SHP77 treated with DMSO at 0.1 percent for 48 hours (cell line): ENCODE data around the gene ZRANB2.
A peak's percentile ranks its signal among the peaks of the same experiment; 100 is the strongest.

Experiments
- DNase-seq: peaks from one replicate; lab custom pipeline; 2025; lab: John Stamatoyannopoulos, UW

Gene ZRANB2

DNA sequence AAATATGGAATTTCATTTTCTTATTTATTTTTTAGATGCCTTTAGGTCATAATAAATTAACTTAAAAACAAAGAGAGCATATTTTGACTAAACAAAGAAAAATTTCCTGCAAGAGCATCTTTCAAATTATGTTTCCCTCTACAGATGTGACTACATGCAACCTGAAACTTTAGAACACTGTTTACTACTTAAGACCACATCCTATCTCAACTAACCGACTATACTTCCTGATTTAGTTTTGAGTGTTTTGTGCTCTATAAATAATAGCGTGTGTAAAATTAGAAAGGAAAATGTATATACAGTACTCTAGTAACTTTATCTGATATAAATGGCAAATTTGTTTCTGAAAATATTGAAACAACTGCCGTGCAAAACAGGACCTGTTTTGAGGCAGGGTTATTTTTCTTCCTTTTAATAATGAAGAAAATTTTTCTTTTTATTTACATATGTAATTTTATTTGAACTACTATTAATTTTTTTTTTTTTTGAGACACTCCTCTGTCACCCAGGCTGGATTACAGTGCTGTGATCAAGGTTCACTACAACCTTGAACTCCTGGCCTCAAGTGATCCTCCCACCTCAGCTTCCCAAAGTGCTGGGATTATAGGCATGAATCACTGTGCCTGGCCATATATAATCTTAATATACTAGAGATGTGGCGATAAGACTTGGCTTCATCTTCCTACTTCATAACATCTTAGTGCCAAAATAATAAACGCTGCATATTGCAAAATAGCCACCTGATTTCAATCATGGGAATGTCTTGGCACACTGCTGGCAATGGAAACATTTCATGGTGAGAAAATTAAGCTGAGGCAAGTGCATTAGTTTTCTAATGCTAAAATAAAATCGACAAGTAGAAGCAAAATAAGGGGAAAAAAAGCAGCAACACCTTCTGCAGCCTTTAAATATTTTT is 12.3 kb downstream of the ZRANB2 start:
- DNase-seq, result no peak

DNA sequence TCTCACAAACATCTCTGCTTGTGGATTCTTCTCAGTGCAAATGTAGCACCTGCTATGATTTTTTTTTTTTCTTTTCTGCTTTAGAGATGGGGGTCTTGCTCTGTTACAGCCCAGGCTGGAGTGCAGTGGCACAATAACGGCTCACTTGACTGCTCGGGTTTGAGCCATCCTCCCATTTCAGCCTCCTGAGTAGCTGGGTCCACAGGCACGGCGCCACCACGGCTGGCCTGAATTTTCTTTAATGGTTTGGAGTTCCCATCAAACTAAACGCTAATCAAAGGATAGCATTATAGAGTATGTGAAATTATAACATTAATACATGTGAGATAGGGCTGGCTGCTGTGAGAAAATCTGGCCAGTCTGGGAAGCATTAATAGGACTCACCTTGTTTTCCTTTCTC is 26.0 kb downstream of the ZRANB2 start:
- no peak for DNase-seq

DNA sequence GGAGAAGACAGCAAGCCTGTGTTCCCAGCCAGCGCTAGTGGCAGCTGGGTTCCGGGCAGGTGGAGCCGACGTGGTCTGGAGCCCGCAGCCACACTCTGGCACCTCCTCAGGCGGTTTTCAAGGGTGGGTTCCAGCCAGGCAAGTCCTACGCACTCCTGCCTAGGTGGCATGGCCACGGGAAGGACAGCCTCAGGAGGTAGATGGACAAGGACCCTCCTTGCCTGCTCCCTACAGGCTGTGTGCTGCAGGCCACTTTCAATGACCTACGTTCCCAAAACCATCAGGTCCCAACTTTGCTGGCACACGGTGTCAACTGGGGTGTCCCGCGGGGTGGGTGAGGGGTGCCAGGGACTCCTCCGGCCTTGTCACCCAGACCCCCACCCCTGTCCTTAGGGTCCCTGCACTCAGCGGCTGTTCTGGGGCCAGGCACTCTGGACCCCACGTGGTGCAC is 26.5 kb downstream of the ZRANB2 start:
- no peak for DNase-seq

DNA sequence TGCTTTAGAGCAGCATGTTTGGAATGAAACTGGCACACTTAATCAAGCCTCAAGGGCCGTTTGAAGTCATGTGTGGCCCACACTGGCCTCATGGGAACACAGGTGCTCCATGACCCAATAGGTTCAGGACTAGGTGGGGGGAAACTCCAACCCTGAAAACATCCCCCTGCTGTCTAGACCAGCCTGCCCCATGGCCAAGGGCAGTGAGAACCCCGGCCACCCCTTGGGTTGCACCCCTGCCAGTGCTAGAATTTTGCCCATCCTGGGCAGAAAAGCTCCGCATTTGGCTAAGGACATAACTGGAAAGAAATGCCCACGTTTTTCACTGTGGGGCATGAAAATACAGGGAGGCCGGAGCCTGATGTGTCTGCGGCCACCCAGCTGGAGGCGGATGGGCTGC is 27.1 kb downstream of the ZRANB2 start:
- DNase-seq, result no peak

DNA sequence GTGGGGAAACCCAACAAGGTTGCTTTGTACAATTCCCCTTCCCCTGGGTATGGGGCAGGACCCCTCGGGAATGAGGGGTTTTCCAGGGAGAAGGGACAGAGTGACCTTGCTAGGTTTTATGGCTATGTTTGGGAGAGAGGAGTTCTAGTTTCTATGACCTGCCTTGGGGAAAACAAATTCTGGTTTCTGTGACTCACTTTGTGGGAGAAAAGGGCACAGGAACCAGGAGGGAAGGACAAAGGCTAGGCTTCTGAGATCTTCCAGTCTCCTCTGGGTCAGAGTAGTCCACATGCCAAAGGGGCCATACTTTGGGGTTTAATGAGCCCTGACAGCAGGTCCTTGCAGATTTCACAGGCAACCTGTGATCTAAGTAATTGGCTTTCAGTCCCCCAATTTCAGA is 27.7 kb downstream of the ZRANB2 start:
- DNase-seq, result no peak

DNA sequence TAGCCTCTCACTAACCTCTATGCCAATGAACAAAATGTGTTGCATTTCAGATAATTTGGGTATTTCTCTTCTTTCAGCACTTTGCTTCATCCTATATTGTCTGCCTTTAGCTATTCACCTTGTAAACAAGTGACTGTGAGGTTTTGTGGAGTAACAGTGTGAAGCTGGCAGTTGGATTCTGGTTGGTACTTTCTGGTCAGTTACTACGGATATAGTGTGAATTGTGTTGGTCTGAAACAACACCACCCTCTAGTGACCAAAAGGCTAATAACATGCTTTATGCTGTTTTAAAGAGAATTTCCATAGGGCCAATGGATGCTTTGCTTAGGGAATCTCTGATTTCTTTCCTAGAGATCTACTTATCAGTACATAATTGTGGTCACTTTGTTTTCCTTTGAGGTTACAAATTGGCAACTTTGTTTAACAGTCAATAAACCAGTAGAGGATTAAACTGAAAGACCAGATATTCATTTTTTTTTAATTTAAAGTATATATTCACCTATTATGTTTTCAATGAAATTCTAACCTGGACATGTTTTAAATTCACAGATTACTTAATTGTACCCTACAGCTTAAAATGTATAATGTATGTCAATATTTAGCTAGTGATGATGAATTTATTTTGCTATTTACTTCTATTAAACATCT is 30.8 kb downstream of the ZRANB2 start:
- DNase-seq, result peak; percentile 53

DNA sequence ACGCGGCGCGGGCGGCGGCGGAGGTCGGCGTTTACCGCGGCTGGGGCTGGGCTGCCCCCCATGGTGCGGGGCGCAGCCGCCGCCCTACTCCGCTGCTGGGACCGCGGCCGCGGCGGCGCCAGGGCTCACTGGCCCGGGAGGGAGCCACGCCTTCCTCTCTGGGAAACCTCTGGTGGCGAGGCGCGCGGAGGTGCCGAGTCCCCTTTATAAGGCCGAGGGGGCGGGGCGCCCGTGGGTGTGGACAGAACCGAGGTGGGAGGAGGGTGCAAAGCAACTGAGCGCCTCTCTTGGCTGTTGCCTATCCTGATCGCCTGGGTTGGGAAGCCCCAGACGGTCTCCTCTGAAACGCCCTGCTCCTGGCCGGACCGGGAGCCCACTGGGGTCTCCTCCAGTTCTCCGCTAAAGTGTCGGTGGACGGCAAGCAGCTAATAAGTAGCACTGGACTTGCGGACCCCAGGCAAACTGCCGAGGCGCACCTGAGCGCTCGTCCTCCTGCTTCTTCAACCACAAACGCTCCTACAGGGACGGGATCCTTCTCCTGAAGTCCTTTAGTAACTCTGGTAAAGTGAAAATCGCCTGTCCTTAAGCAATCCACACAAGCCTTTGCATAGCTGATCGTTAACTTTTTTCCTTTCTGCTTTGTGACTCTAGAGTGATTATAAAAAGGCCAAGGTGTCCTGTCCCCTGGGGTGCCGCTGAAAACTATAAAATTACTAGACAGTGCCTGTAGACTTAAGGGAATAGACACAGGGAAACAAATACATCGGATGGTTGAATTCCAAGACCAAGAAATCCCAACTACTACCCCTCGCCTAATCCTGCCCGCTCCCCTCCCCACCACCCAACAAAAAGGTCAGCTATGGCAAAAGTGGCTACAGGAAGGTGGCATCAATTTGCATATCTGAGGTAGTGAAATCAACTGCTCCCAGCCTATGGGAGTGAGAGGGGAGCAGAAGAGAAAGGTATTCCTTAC is 32.9 kb downstream of the ZRANB2 start, which contains the start of gene PTGER3:
Gene PTGER3 (minus strand): TSS at position 182 of the 973 bp plus-strand sequence. CDS start 239 bp downstream, outside the sequence.
- DNase-seq, result no peak

DNA sequence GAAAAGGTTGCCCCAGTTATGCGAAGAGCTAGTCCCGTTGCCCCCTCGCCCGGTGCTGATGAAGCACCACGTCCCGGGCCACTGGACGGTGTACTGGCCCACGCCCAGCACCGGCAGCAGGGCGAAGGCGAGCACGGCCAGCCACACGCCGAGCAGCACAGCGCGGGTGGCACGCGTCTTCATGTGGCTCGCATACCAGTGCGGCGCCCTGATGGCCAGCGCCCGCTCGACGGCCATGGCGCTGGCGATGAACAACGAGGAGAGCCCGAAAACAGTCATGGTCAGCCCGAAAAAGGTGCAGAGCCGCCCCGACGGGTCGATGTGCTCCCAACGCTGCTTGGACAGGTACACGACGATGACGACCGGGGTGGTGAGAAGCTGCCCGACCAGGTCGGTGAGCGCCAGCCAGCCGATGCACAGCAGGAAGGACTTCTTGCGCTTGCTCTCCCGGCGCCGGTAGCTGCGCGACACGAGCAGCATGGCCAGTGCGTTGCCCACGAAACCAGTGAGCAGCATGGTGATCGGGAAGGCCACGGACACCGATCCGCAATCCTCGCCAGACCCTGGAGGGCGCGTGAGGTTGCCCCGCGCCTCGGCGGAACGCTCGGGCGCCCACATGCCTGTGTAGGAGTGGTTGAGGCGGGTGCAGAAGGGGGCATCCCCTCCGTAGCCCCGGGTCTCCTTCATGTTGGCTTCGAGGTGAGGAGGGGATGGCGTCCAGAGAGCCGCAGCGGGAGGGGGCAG is 33.8 kb downstream of the ZRANB2 start:
- DNase-seq, result no peak

DNA sequence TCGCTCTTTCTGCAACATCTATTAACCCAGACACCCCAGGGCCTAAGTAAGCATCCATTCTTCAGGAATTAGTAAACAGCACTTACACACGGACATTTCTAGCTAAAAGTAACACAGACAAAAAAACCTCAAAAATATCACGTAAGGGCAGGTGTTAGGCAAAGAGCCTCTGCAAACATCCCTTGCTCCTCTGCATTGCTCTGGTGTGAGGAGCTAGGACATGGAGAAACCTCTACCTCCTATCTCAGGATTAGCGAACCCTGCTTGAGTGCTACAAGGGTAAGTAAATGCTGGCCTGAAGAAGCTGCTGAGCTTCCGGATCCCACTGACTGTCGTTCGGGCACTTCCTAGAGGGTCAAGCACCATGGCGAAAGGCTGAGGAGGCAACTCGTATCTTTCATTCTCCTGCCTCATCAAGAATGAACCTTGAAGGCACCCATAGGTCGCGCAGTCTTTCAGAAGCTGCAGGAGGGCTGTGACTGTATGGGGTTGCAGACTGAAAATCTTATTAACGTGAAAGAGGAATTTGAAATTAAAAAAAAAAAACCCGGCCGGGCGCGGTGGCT is 35.3 kb downstream of the ZRANB2 start:
- DNase-seq, result no peak

DNA sequence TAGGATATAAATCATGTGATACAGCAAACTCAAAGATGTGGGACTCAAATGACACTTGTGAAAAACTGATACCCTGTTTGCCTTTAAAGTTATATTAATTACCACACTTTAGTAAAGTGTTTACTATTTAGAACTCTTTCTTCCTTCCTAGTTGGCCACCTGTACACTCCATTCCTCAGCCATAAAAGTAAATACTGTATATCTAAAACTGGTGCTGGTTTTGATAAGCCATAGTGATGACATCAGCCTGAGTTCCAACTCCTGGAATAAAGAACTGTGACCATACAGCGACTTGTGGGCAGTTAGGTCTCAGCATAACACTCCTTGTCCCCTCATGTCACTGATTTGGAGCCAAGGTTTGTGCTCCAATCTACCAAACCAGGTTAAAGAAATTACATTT is 36.0 kb downstream of the ZRANB2 start:
- no peak for DNase-seq

DNA sequence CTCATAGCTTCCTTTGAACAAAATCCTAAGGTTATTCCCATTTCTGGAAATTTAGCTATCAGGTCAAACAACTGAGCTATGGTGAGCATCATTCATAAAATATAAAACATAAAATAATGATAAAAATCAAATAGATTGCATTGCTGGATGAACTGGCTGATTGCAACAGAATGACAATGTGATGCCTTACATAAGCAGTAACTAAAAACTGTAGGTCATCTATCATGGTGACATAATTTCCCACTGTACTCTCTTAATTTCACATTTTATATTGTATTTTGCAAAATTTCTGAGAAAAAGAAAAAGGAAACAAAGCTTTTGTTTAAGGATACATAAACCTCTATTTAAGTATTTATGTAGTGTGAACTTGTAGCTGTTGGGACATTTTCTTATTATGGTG is 37.8 kb downstream of the ZRANB2 start:
- DNase-seq, result no peak

DNA sequence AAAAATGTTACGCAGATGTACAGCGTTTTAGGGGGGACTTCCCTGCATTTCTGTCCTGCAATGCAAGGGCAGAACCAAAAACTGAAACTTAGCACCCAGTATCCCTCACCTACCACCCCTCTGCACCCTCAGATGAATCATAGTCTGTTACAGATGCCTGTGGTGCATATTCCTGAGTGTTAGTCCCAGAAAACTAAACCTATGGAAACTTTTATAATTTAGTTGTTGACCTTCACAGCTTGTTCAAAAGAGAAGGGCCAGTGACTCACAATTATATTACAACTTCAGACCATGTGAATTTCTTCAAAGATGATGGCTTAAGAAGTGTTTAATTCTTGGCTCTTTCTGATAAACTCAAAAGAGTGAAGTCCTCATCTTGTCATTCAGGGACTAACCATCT is 39.0 kb downstream of the ZRANB2 start:
- DNase-seq, result no peak

DNA sequence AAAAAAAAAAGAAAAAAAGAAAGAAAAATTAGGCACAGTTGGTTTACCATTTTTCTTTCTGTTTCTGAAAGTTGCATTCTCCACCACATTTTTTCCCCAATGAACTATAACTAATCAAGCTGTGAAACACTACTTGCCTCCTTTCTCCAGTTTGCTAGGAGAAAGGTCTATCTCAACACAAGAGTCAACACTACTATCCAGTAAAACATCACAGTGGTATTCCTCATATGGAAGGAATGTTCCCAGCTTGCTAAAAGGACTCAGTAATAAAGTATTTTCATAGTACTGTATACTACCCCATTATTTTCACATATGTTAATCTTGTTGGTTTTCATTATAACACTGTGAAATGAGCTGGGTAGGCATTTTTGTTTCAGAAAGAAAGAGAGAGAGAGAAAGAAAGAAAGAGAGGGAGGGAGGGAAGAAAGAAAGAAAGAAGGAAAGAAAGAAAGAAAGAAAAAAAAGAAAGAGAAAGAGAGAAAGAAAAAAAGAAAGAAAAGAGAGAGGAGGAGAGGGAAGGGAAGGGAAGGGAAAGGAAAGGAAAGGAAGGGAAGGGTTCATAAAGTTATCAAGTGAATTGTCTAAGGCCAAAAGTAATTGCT is 41.1 kb downstream of the ZRANB2 start:
- DNase-seq, result no peak

DNA sequence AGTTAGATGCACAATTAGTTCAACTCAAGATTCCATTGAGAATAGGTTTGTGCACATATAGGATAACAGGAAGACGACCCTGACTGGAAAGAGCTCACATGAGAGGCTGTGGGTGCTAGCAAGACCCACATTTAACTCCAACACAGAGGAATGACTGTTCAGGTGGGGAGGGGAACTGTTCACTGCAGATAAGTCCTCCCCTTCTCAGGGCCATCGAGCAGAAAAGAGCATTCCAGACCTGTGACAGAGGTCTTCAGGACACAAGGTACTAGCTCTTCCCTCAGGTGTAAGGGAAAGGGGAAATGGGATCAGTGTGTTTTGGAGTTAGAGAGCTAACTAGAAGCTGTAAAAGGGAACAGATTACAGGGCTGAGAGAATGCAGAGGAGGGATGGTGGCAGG is 41.9 kb downstream of the ZRANB2 start:
- DNase-seq, result no peak

DNA sequence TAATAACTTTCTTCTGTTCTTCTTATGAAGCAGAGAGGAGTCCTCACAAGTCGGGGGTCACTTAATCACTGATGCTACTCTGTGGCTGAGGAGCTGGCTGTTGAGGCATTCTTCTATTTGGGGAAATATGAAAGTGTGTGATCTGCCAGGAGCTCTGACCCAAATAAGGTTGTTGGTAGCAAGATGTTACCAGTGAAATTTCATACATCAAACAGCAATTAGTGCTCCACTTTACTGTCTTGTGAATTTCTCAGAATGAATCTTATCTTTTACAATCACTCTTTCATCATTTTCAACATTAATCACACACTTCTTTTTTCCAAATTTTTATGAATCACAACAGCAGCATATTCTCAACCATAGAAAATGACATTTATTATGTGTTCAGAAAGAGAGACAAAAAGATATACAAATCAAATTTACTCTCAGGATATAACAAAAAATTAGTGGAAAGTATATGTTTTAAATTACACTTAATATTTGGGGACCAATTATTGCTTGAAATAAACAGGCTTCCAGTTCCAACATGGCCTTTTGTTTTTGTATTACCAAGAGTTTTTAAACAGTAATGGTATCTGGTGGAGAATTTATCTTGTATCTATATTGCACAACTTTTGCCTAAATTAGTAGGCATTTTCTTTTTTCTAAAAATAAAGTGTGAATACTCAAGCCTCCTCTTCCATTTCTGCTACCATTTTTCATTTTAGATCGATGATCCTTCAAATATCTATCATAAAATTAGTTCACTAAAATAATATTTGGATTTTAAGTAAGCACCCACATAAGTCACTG is 42.8 kb downstream of the ZRANB2 start:
- no peak for DNase-seq

DNA sequence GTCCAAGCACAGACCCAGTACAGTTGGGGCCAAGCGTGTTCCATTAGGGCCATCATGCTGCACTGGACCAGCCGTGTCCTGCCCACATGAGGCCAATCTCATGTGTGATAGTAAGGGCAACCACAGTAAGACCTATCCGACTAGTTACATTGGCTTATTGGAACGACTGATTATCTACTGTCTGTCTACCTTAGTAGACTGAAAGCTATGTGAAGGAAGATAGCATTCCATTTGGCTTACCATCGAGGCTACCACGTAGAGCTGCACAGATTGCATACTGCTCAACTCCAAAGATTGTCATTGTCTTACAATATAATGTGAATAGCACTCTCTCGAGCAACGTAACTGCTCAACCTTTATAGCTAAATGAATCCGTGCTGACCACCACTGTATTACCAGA is 43.8 kb downstream of the ZRANB2 start:
- DNase-seq, result no peak

DNA sequence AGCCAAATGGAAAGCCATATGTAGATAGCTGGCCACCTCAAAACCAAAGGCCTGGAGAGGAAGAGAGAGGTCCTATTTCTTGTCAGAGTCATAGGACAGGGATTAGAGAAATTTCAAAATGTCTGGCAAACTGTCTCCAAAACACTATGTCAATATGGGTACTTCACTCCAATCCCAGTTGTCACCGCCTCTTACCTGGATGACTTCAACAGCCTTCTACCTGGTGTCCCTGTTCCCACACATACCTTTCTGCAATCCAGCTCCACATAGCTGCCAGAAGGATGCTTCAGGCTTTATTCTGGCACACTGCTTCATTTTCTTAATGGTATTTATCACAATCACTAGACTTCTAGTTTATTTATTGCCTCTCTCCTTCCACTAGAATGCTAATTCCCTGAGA is 47.7 kb downstream of the ZRANB2 start:
- no peak for DNase-seq

DNA sequence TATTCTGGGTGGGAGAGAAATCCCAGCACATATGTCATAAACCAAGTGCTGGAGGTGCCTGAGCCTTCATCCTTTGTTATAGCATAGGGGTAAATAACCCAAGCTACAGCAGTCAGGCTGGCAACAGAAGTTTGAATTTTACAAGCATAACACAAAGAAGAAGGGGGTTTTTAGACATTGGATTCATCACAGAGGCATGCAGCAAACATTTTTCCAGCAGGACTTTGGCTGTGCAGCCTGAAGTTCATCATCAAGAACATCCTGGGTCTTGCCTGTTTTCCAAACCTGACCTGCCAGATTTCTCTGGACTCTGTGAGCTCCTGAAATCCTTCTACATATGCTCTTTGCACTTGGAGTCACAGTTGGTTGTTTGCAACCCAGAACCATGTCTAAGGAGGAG is 49.4 kb downstream of the ZRANB2 start:
- no peak for DNase-seq

DNA sequence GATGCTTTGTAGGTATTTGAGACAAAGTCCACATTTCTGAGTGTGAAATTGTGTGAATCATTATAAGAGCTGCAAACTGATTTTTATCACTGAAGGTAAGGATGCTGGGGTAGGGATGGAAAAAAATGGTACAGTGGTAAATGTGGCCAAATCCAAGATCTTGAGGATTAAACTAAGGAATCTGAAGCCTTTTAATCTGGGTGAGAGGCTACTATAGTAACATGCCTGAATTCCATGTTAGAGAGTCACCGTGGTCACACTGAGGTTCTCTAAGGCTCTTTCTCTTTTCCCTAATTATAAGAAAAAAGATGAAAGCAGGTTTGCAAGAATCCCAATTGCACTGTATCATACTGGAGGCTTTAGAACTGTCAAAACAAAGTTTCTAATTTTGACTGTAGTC is 50.8 kb downstream of the ZRANB2 start:
- no peak for DNase-seq

DNA sequence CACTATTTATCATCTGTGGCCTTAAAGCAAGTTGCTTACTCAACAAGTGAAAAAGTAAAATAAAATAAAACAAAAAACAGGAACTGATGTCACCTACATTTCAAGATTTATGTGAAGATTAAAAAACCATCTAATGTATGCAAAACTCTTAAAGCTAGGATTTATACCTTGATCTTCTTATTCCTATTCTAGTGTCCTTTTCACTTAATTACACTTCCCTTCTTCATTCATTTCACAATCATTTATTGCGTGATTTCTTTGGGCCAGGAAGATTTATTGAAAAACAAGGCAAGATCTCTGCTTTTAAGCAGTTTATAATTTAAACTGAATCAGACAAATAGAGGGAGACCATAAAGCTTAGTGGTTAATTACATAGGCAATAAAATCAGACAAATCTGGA is 51.9 kb downstream of the ZRANB2 start:
- DNase-seq, result no peak
